Tibial nerve (tissue), 4 donors: Measurements from ENCODE around the gene TBL2. TPM values are rescaled to one million over a fixed set of nuclear protein-coding genes. Genes with fewer than 3 reads are reported as not detected.

ENCODE experiments used
- DNase-seq, 2 donors: peaks; one replicate each; pipeline ENCODE4 v3.0.0-alpha.2; 2019; ENCODE audit warnings: low spot score in 2 of 2
- H3K27ac ChIP-seq, 4 donors: fragments of 200-600 bp; sonication (generic) in 3 of 4; one replicate each; pipeline ENCODE4 v1.5.1; 2017 to 2019; ENCODE audit warnings: mild to moderate bottlenecking in 1 of 4
- H3K27me3 ChIP-seq, 2 donors: fragments of 200-600 bp; sonication (generic) in 1 of 2; one replicate each; pipeline versions ENCODE4 v1.5.1 to v1.6.0; 2017 to 2019
- H3K36me3 ChIP-seq, 3 donors: fragments of 200-600 bp; sonication (generic); one replicate each; pipeline ENCODE4 v1.5.1; 2018 to 2019
- H3K4me1 ChIP-seq, 4 donors: fragments of 200-600 bp; sonication (generic) in 3 of 4; one replicate each; pipeline ENCODE4 v1.5.1; 2017 to 2019
- H3K4me3 ChIP-seq, 4 donors: fragments of 200-600 bp; sonication (generic) in 3 of 4; one replicate each; pipeline ENCODE4 v1.5.1; 2017 to 2019; ENCODE audit warnings: mild to moderate bottlenecking in 1 of 4, moderate library complexity in 1 of 4
- H3K9me3 ChIP-seq, 4 donors: fragments of 200-600 bp; sonication (generic) in 3 of 4; one replicate each; pipeline ENCODE4 v1.5.1; 2017 to 2019
- EP300 ChIP-seq, 2 donors: sonication (generic); formaldehyde crosslinking; IDR thresholded peaks; one replicate each; pipeline ENCODE4 v1.6.1; 2017; ENCODE audit warnings: antibody characterized with exemption in 2 of 2, mild to moderate bottlenecking in 1 of 2
- POLR2A ChIP-seq, 2 donors: fragments of 450-650 bp; IDR thresholded peaks; one replicate each; pipeline ENCODE4 v1.6.1; 2017; ENCODE audit warnings: antibody characterized with exemption in 2 of 2, mild to moderate bottlenecking in 2 of 2, moderate library complexity in 2 of 2
- WGBS, 2 donors: methylation state at CpG; one replicate each; pipeline ENCODE4 v1.1.5; 2018; 5-methylcytosine and 5-hydroxymethylcytosine counted together
- total RNA-seq, 4 donors: library from RNA; depleted of rRNA; stranded (reverse); fragments of >200 nt; gene quantifications; one replicate each; pipeline ENCODE4 v1.1.0, GENCODE V29; 2016
- TF ChIP-seq, protein P1 (sequence below), 5 experiments: fragments of 200-600 bp in 3 of 5; fragments of 450-650 bp in 2 of 5; sonication (generic) in 3 of 5; IDR thresholded peaks; one replicate each; pipeline ENCODE4 v1.5.1; 2016 to 2019; ENCODE audit warnings: antibody characterized with exemption in 5 of 5, mild to moderate bottlenecking in 3 of 5, moderate library complexity in 2 of 5

TBL2 gene
- total RNA-seq, 4 donors from 2014 or later: 36.6 to 70.8 (median 49.2) TPM

DNA sequence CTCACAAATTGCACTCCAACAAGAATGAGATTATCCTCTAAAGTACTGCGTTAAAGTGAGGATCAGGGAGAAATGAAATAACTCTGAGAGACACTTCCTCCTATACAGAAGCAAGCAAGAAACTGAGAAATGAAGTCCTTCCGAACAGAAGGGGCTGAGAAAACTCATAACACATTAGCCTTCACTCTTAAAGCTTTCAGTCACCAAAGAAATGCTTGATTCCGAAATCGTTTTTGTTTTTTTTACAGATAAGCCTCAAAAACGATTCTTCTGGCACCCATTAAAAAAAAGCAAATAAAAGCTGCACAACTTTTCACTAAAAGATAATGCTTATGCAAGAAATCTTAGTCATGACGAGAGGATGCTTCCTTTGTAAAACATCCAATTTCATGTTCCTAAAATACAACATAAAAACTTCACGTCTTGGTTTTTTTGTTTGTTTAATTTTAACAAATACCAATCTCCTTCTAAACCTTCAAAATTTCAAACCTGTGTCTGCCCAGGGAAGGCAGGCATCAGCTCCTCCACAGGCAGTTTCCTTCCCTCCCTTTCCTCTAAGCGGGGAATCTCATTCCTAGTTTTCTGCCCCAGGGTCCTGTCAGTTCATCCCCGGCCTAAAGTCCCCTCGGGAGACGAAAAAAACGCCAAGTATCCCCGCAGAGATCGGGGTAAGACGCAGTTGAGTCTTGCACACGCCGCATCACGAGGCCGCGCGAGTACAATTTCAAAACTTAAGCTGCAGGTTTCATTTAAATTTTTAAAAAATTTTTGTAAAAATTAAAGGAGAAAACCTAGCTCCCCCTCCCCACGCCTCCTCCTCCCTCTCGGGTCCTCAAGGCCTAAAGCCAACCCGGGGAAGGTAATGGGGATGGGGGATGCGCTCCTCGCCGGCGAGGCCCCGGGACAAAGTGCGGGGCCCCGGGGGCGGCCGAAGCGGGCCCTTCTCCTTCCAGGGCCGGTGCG, 57.4 kb downstream of the TBL2 start:
- Histone ChIP-seq H3K4me1 (peaks cover 0 to 58% (median 30%) of the 10 kb centered on the region in 4 donors), H3K27me3 (no peaks in the 10 kb centered on the region), H3K4me3 (peak overlapping the region; percentile 58 to 94 (median 88)), H3K36me3 (peaks cover 0 to 19% (median 2%) of the 10 kb centered on the region in 3 donors), H3K27ac (peak overlapping the region; percentile 91 to 97 (median 94)), H3K9me3 (no peaks in the 10 kb centered on the region)
- TF ChIP-seq EP300 (IDR thresholded peaks at IDR 0.05) (no peak), POLR2A (IDR thresholded peaks at IDR 0.05) (no peak)
- TF ChIP-seq, protein P1, sequence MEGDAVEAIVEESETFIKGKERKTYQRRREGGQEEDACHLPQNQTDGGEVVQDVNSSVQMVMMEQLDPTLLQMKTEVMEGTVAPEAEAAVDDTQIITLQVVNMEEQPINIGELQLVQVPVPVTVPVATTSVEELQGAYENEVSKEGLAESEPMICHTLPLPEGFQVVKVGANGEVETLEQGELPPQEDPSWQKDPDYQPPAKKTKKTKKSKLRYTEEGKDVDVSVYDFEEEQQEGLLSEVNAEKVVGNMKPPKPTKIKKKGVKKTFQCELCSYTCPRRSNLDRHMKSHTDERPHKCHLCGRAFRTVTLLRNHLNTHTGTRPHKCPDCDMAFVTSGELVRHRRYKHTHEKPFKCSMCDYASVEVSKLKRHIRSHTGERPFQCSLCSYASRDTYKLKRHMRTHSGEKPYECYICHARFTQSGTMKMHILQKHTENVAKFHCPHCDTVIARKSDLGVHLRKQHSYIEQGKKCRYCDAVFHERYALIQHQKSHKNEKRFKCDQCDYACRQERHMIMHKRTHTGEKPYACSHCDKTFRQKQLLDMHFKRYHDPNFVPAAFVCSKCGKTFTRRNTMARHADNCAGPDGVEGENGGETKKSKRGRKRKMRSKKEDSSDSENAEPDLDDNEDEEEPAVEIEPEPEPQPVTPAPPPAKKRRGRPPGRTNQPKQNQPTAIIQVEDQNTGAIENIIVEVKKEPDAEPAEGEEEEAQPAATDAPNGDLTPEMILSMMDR (IDR thresholded peaks at IDR 0.05): no peak
- no peak for DNase-seq
- 0 to 1% methylated on average over 25 to 36 of the region's 36 CpGs for WGBS, 2 donors

DNA sequence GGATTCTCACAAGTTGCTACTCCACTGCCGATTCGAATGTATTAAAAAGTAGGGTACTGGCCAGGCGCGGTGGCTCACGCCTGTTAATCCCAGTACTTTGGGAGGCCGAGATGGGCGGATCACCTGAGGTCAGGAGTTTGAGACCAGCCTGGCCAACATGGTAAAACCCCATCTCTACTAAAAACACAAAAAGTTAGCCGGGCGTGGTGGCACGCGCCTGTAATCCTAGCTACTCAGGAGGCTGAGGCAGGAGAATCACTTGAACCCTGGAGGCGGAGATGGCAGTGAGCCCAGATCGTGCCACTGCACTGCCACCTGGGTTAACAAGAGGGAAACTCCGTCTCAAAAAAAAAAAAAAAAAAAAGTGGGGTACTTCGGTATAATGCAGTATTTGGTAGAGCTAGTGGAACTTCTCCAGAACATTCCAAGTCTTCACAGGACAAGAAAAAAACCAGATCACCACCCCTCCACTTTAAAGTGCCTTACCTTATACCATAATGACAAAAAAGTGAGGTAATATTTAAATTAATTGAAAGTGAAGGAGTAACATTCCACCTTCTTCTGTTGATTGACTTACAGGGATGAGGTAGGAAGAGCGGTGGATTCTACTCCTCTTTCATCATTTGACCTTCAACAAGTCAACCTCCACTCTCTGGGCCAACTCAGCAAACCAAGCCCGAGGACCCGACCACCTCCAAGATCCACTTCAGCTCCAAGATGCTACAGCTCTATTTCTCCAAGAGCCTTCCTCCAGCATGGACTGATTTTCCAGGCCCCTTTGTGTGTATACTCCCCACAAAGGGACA, 58.3 kb downstream of the TBL2 start:
- TF ChIP-seq EP300 (IDR thresholded peaks at IDR 0.05) (no peak), POLR2A (IDR thresholded peaks at IDR 0.05) (no peak)
- TF ChIP-seq, protein P1 (IDR thresholded peaks at IDR 0.05): no peak
- Histone ChIP-seq H3K4me3 (peak overlapping the region in 3 of 4 donors; percentile 58 to 94 (median 83)), H3K4me1 (peaks cover 0 to 60% (median 30%) of the 10 kb centered on the region in 4 donors), H3K36me3 (peaks cover 0 to 28% (median 5%) of the 10 kb centered on the region in 3 donors), H3K27me3 (no peaks in the 10 kb centered on the region), H3K27ac (peak overlapping the region in 3 of 4 donors; percentile 93 to 97 (median 95)), H3K9me3 (no peaks in the 10 kb centered on the region)
- DNase-seq: no peak
- 66 to 69% methylated on average over 18 of the region's 18 CpGs for WGBS, 2 donors

DNA sequence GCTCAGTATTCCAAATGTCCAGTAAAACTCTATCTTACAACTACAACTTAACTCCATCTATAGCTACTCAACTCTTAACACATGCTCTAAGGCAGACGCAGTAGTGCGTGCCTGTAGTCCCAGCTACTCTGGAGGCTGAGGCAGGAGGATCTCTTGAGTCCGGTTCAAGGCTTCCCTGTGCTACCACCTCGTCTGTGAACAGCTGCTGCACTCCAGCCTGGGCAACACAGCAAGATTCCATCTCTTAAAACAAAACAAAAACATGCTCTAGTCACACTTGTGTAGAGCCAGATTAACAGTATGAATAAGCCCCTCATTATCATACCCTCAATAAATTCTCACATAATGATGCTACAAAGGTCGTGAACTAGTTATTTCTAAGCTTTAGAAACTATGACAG, 59.9 kb downstream of the TBL2 start:
- no peaks in the 10 kb centered on the region for H3K9me3 ChIP-seq
- H3K27ac ChIP-seq: no peak overlapping the region
- H3K27me3 ChIP-seq: no peaks in the 10 kb centered on the region
- peaks cover 0 to 66% (median 30%) of the 10 kb centered on the region in 4 donors for H3K4me1 ChIP-seq
- peaks cover 0 to 44% (median 5%) of the 10 kb centered on the region in 3 donors for H3K36me3 ChIP-seq
- DNase-seq: no peak
- no peak overlapping the region for H3K4me3 ChIP-seq
- TF ChIP-seq, protein P1 (IDR thresholded peaks at IDR 0.05): no peak
- no peak for TF ChIP-seq POLR2A (IDR thresholded peaks at IDR 0.05)
- TF ChIP-seq EP300 (IDR thresholded peaks at IDR 0.05): no peak
- WGBS, 2 donors: 72 to 75% methylated on average over 5 of the region's 5 CpGs

Other genes starting within 250 kb of the TBL2 start
- gene FZD9, start 144.8 kb downstream of the TBL2 start, total RNA-seq: 1 to 10 TPM in 3 of 4 donors, under 1 TPM in 1; 0.87 to 3.0 (median 2.5) TPM
- gene BAZ1B, start 56.3 kb downstream of the TBL2 start, total RNA-seq: 10 to 100 TPM; 53.3 to 70.1 (median 63.6) TPM
- gene BCL7B, start 20.9 kb downstream of the TBL2 start, total RNA-seq: 10 to 100 TPM; 46.1 to 76.2 (median 59.4) TPM
- gene MLXIPL, start 45.9 kb upstream of the TBL2 start, total RNA-seq: 10 to 100 TPM; 16.2 to 83.5 (median 59.6) TPM
- gene VPS37D, start 89.3 kb upstream of the TBL2 start, total RNA-seq: 1 to 10 TPM; 1.1 to 4.2 (median 3.4) TPM
- gene DNAJC30, start 104.9 kb upstream of the TBL2 start, total RNA-seq: 1 to 10 TPM; 2.7 to 8.4 (median 6.3) TPM
- 10 to 100 TPM; 22.5 to 50.6 (median 39.3) TPM for gene BUD23, start 105.0 kb upstream of the TBL2 start, total RNA-seq
- 10 to 100 TPM in 2 of 4 donors, 1 to 10 TPM in 2; 3.9 to 19.4 (median 10.8) TPM for gene STX1A, start 141.1 kb upstream of the TBL2 start, total RNA-seq
- 10 to 100 TPM in 2 of 4 donors, 1 to 10 TPM in 2; 7.5 to 19.2 (median 10.9) TPM for gene ABHD11, start 160.2 kb upstream of the TBL2 start, total RNA-seq
- gene CLDN3, start 191.7 kb upstream of the TBL2 start, total RNA-seq: not detected